PC-3 (cell line): Measurements from ENCODE around the gene CACNA2D2. TPM values are rescaled to one million over a fixed set of nuclear protein-coding genes. Genes with fewer than 3 reads are reported as not detected.

ENCODE experiments used
- ATAC-seq: fragments of 200-7000 bp; cut with Tn5 transposase; 2 replicates; pipeline ENCODE4 v1.9.1; 2020; ENCODE audit warnings: mild to moderate bottlenecking, moderate library complexity
- BruUV-seq: library from RNA; stranded (reverse); fragments of 400-500 nt; replicated peaks from 2 replicates; lab custom pipeline; 2021; lab: Mats Ljungman, UMichigan
- CTCF ChIA-PET: fragments of 300-600 bp; sonication (Branson Sonifier 250); formaldehyde crosslinking; loops from one replicate; lab custom pipeline; 2022; ENCODE audit warnings: antibody characterized with exemption; lab: Charles Lee
- POLR2A ChIA-PET: fragments of 300-600 bp; sonication (Branson Sonifier 250); formaldehyde crosslinking; loops from one replicate; lab custom pipeline; 2022; ENCODE audit warnings: antibody characterized with exemption; ENCODE audit not compliant: unreplicated experiment; lab: Charles Lee
- DNase-seq: peaks from one replicate; pipeline ENCODE4 v3.0.0-alpha.2; 2015
- H2AFZ ChIP-seq: fragments of 300-600 bp; sonication (generic); 2 replicates; pipeline ENCODE4 v1.6.0; 2016; ENCODE audit warnings: antibody characterized with exemption, low read length
- H3F3A ChIP-seq: fragments of 300-600 bp; sonication (generic); one replicate; pipeline ENCODE4 v1.6.0; 2017; ENCODE audit warnings: antibody characterized with exemption, low read length, control low read depth, mild to moderate bottlenecking; ENCODE audit not compliant: unreplicated experiment
- H3K27ac ChIP-seq: fragments of 300-600 bp; sonication (generic); 2 replicates; pipeline ENCODE4 v1.5.1; 2016; ENCODE audit warnings: mild to moderate bottlenecking, low read length
- H3K27me3 ChIP-seq: fragments of 300-600 bp; sonication (generic); 2 replicates; pipeline ENCODE4 v1.6.1; 2016; ENCODE audit warnings: low read length, mixed read lengths
- H3K36me3 ChIP-seq: fragments of 300-600 bp; sonication (generic); 2 replicates; pipeline ENCODE4 v1.6.1; 2016; ENCODE audit warnings: low read depth, mixed run types, low read length, mixed read lengths
- H3K4me1 ChIP-seq: fragments of 300-600 bp; sonication (generic); 2 replicates; pipeline ENCODE4 v1.5.1; 2016; ENCODE audit warnings: low read length; ENCODE audit not compliant: insufficient read depth
- H3K4me2 ChIP-seq: fragments of 300-600 bp; sonication (generic); 2 replicates; pipeline ENCODE4 v1.6.0; 2016; ENCODE audit warnings: low read length
- H3K4me3 ChIP-seq: fragments of 300-600 bp; sonication (generic); 2 replicates; pipeline ENCODE4 v1.5.1; 2016; ENCODE audit warnings: mild to moderate bottlenecking, low read length, mixed read lengths
- H3K79me2 ChIP-seq: fragments of 300-600 bp; sonication (generic); 2 replicates; pipeline ENCODE4 v1.6.1; 2017; ENCODE audit warnings: low read length, mixed read lengths
- H3K9ac ChIP-seq: fragments of 300-600 bp; sonication (generic); 2 replicates; pipeline ENCODE4 v1.6.0; 2016; ENCODE audit warnings: mild to moderate bottlenecking, low read length
- H3K9me2 ChIP-seq: fragments of 300-600 bp; sonication (generic); replicated peaks from 2 replicates; pipeline ENCODE4 v1.6.1; 2016; ENCODE audit warnings: mixed run types, low read length, mixed read lengths
- H3K9me3 ChIP-seq: fragments of 300-600 bp; sonication (generic); 2 replicates; pipeline ENCODE4 v1.6.1; 2016; ENCODE audit warnings: low read length, mixed read lengths
- H4K20me1 ChIP-seq: fragments of 300-600 bp; sonication (generic); 2 replicates; pipeline ENCODE4 v1.6.1; 2016; ENCODE audit warnings: low read length, mixed read lengths
- EZH2 ChIP-seq: fragments of 300-600 bp; sonication (generic); IDR thresholded peaks from one replicate; pipeline ENCODE4 v1.6.1; 2017; ENCODE audit warnings: antibody characterized with exemption, mild to moderate bottlenecking, low read length; ENCODE audit not compliant: unreplicated experiment
- EZH2phosphoT487 ChIP-seq: fragments of 300-600 bp; sonication (generic); IDR thresholded peaks from 2 replicates; pipeline ENCODE4 v1.6.1; 2018; ENCODE audit warnings: mild to moderate bottlenecking, antibody characterized with exemption, low read length, borderline replicate concordance
- intact Hi-C: fragments of 100-400 bp; cut with micrococcal nuclease; formaldehyde crosslinking; loops from 2 replicates; pipeline ENCODE4 v1.9.0; 2023
- total RNA-seq: library from RNA; depleted of rRNA; stranded (reverse); fragments of >200 nt; gene quantifications from 2 replicates; pipeline ENCODE4 v1.2.3, GENCODE V29; 2014
- TF ChIP-seq, protein P1 (sequence below): fragments of 300-600 bp; sonication (generic); conservative IDR thresholded peaks from 2 replicates; pipeline ENCODE4 v1.5.1; 2017; ENCODE audit warnings: antibody characterized with exemption, low read depth, mild to moderate bottlenecking, low read length

Gene CACNA2D2
- total RNA-seq, 1 experiment from 2014 or later = 0.44 TPM

DNA sequence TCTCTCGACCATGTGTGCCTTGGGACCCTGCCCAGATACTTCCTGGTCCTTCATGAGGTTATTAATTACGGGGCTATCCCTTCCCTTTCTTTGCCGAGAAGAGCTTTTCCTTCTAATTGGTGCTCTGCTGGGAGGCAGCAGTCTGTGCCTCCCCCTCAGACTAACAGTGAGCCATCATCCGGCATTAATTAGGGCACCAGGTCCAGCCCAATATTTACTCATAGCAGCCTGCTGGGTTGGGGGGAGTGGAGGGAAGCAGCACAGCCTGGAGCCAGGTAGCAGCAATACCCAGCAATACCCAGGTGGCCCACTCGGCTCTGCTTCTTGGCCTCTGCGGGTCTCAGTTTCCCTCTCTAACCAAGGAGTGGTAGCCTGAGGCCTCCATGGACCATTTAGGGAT, 20.1 kb downstream of the CACNA2D2 start:
- Histone ChIP-seq H3K9ac (no peak overlapping the region), H3K4me3 (no peak overlapping the region), H3K36me3 (no peaks in the 10 kb centered on the region), H2AFZ (no peak overlapping the region), H3K9me2 (no peaks in the 10 kb centered on the region), H3K27ac (no peak overlapping the region), H3K4me1 (peaks cover 8% of the 10 kb centered on the region; the same call in 1 of the 2 replicates), H3K4me2 (no peak overlapping the region), H4K20me1 (no peaks in the 10 kb centered on the region), H3F3A (no peaks in the 10 kb centered on the region), H3K27me3 (no peaks in the 10 kb centered on the region), H3K79me2 (no peaks in the 10 kb centered on the region), H3K9me3 (no peaks in the 10 kb centered on the region)
- DNase-seq (no peak), ATAC-seq (no peak)
- BruUV-seq = no TSS peak
- TF ChIP-seq, protein P1, sequence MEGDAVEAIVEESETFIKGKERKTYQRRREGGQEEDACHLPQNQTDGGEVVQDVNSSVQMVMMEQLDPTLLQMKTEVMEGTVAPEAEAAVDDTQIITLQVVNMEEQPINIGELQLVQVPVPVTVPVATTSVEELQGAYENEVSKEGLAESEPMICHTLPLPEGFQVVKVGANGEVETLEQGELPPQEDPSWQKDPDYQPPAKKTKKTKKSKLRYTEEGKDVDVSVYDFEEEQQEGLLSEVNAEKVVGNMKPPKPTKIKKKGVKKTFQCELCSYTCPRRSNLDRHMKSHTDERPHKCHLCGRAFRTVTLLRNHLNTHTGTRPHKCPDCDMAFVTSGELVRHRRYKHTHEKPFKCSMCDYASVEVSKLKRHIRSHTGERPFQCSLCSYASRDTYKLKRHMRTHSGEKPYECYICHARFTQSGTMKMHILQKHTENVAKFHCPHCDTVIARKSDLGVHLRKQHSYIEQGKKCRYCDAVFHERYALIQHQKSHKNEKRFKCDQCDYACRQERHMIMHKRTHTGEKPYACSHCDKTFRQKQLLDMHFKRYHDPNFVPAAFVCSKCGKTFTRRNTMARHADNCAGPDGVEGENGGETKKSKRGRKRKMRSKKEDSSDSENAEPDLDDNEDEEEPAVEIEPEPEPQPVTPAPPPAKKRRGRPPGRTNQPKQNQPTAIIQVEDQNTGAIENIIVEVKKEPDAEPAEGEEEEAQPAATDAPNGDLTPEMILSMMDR = no peak
- TF ChIP-seq EZH2 (no peak), EZH2phosphoT487 (no peak)
- intact Hi-C loops = no loop called here
- ChIA-PET POLR2A (no interaction called here), CTCF (no interaction called here)

DNA sequence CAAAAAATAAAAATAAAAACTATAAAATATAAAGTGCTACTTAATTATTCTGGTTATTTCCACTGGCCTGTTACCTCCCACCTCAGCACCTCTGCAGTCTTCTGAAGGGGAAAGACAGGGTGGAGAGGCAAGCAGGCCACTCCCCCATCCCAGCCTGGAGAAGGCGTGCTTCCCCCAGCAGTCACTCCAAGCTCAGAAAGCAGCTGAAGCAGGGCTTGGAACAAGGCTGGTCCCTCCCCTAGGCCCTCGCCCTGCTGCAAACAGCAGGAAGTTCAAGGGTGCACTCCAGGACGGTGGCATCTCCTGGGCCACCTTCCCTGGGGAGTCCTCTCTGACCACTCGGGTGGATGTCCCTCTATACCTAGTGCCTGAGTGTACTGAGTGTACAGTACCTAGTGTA, 21.4 kb downstream of the CACNA2D2 start:
- Histone ChIP-seq H3K9ac (no peak overlapping the region), H4K20me1 (no peaks in the 10 kb centered on the region), H3K36me3 (no peaks in the 10 kb centered on the region), H3K79me2 (no peaks in the 10 kb centered on the region), H3K4me1 (peaks cover 8% of the 10 kb centered on the region; the same call in 1 of the 2 replicates), H3F3A (no peaks in the 10 kb centered on the region), H3K27me3 (no peaks in the 10 kb centered on the region), H3K4me2 (no peak overlapping the region), H3K27ac (no peak overlapping the region), H3K4me3 (no peak overlapping the region), H3K9me3 (no peaks in the 10 kb centered on the region), H2AFZ (no peak overlapping the region), H3K9me2 (no peaks in the 10 kb centered on the region)
- intact Hi-C loops = no loop called here
- ChIA-PET CTCF (no interaction called here), POLR2A (no interaction called here)
- no peak for DNase-seq
- BruUV-seq = no TSS peak
- no peak for ATAC-seq
- TF ChIP-seq, protein P1 = no peak
- no peak for TF ChIP-seq EZH2phosphoT487
- no peak for TF ChIP-seq EZH2

DNA sequence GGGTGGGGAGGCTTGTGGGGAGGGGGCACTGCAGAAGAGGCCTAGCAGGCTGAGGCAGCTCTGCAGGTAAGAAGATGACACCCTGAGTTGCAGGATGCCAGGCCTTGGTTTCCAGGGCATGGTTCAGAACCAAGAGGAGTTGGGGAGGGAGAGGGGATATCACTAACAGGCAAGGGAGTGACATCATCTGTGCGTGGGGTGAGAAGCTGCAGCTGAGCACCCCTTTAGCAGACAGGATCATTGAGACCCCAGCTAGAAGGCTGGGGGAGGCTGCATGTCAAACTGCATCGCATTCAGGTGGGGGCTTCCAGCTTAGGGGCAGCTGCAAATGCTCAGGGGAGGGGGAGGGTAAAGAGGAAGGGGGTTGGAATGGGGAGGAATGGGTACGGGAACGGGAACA, 23.0 kb downstream of the CACNA2D2 start:
- Histone ChIP-seq H2AFZ (no peak overlapping the region), H3F3A (no peaks in the 10 kb centered on the region), H3K9ac (no peak overlapping the region), H3K9me3 (no peaks in the 10 kb centered on the region), H3K4me2 (no peak overlapping the region), H4K20me1 (no peaks in the 10 kb centered on the region), H3K4me1 (no peaks in the 10 kb centered on the region), H3K36me3 (no peaks in the 10 kb centered on the region), H3K79me2 (no peaks in the 10 kb centered on the region), H3K4me3 (no peak overlapping the region), H3K27ac (no peak overlapping the region), H3K27me3 (no peaks in the 10 kb centered on the region), H3K9me2 (no peaks in the 10 kb centered on the region)
- CTCF ChIA-PET = no interaction called here
- no peak for ATAC-seq
- TF ChIP-seq, protein P1 = no peak
- no peak for TF ChIP-seq EZH2
- no peak for TF ChIP-seq EZH2phosphoT487
- DNase-seq = no peak
- no TSS peak for BruUV-seq
- intact Hi-C loops = no loop called here
- POLR2A ChIA-PET = no interaction called here
